B cell (primary cell): Measurements from ENCODE around the gene MTX1.

ENCODE experiments used
- CTCF ChIP-seq: fragments of 200-600 bp; IDR thresholded peaks from one replicate; pipeline ENCODE4 v1.8.0; 2022; ENCODE audit warnings: antibody characterized with exemption, mild to moderate bottlenecking
- EZH2 ChIP-seq: IDR thresholded peaks from 2 replicates; pipeline ENCODE4 v1.6.1; 2012; ENCODE audit warnings: borderline replicate concordance, low read depth, mild to moderate bottlenecking, moderate library complexity, low read length; ENCODE audit not compliant: insufficient read depth, poor library complexity, severe bottlenecking

GRCh38 chr1:155178441-155179111 is 29.9 kb upstream of the MTX1 start:
- no peak for TF ChIP-seq EZH2
- TF ChIP-seq CTCF = no peak
